Measurements from ENCODE around the gene SSUH2. TPM values are rescaled to one million over a fixed set of nuclear protein-coding genes. Genes with fewer than 3 reads are reported as not detected.

The SSUH2 gene
- total and polyA plus RNA-seq, 2 of the 13 experiments (the other 11 are each of a cell fraction or from before 2014, with no cell fraction given) = 38.1 to 136 TPM

- TF ChIP-seq ZBTB38 (CRISPR knock-in tag; IDR thresholded peaks at IDR 0.05) (no peak), ZNF800 (CRISPR knock-in tag; IDR thresholded peaks at IDR 0.05) (0 out of 2 replicates have a peak, but pooled peaks have one; percentile 16), SSRP1 (CRISPR knock-in tag; IDR thresholded peaks at IDR 0.05) (no peak), LCORL (IDR thresholded peaks at IDR 0.05) (no peak), LCORL (CRISPR knock-in tag; IDR thresholded peaks at IDR 0.05) (no peak), MAFG (CRISPR knock-in tag; IDR thresholded peaks at IDR 0.05) (no peak), MIER2 (CRISPR knock-in tag; IDR thresholded peaks at IDR 0.05) (peak; percentile 66), RARA (CRISPR knock-in tag; IDR thresholded peaks at IDR 0.05) (peak; percentile 46; the same call in 1 of the 2 replicates), HDAC2 (CRISPR knock-in tag; IDR thresholded peaks at IDR 0.05) (peak; percentile 80), MTF1 (CRISPR knock-in tag; IDR thresholded peaks at IDR 0.05) (no peak), ZNF282 (IDR thresholded peaks at IDR 0.05; ENCODE audit: partially characterized antibody) (no peak), KDM6A (CRISPR knock-in tag; IDR thresholded peaks at IDR 0.05; ENCODE audit: low read depth) (peak; percentile 36), FOXA3 (CRISPR knock-in tag; IDR thresholded peaks at IDR 0.05) (peak; percentile 18; the same call in 1 of the 2 replicates), ZSCAN25 (CRISPR knock-in tag; IDR thresholded peaks at IDR 0.05) (peak; percentile 23; the same call in 1 of the 2 replicates), RNF2 (conservative IDR thresholded peaks at IDR 0.05; ENCODE audit: low read depth) (0 out of 2 replicates have a peak, but pooled peaks have one; percentile 25), ETV5 (CRISPR knock-in tag; IDR thresholded peaks at IDR 0.05; ENCODE audit: borderline replicate concordance) (no peak; the same call in 1 of the 2 replicates), MNT (IDR thresholded peaks at IDR 0.05) (0 out of 2 replicates have a peak, but pooled peaks have one; percentile 31), ZNF609 (CRISPR knock-in tag; IDR thresholded peaks at IDR 0.05; ENCODE audit: borderline replicate concordance) (0 out of 2 replicates have a peak, but pooled peaks have one; percentile 10), CREB1 (IDR thresholded peaks at IDR 0.05) (no peak), CREB1 (CRISPR knock-in tag; IDR thresholded peaks at IDR 0.05) (peak; percentile 36; the same call in 1 of the 2 replicates), ZFP36L1 (CRISPR knock-in tag; IDR thresholded peaks at IDR 0.05) (0 out of 2 replicates have a peak, but pooled peaks have one; percentile 41), HNF4A (CRISPR knock-in tag; IDR thresholded peaks at IDR 0.05) (peak; percentile 90), SMAD3 (CRISPR knock-in tag; IDR thresholded peaks at IDR 0.05) (no peak)
These were observed 2.8 kb upstream of the SSUH2 start (continued) for GRCh38 chr3:8647137-8647985.

All from HepG2 (cell line).